PC-9 (cell line): ENCODE results near the gene PTOV1. TPM values are rescaled to one million over a fixed set of nuclear protein-coding genes. Genes with fewer than 3 reads are reported as not detected.
A peak's percentile ranks its signal among the peaks of the same experiment; 100 is the strongest.

Source experiments
- BruUV-seq: library from RNA; stranded (reverse); fragments of 400-500 nt; replicated peaks from 2 replicates; lab custom pipeline; 2021; lab: Mats Ljungman, UMichigan
- CTCF ChIA-PET: fragments of 300-600 bp; sonication (Branson Sonifier 250); formaldehyde crosslinking; loops from one replicate; lab custom pipeline; 2022; ENCODE audit warnings: antibody characterized with exemption; lab: Charles Lee
- POLR2A ChIA-PET: fragments of 300-600 bp; sonication (Branson Sonifier 250); formaldehyde crosslinking; loops from one replicate; lab custom pipeline; 2022; ENCODE audit warnings: antibody characterized with exemption; ENCODE audit not compliant: unreplicated experiment; lab: Charles Lee
- DNase-seq, 2 experiments: peaks; one replicate each; pipeline versions ENCODE4 v3.0.0 to v3.0.0-alpha.2; 2015 to 2022; ENCODE audit warnings: mixed read lengths in 1 of 2
- H2AFZ ChIP-seq: fragments of 200-600 bp; sonication (generic); 2 replicates; pipeline ENCODE4 v1.8.1; 2017; ENCODE audit warnings: antibody characterized with exemption
- H3F3A ChIP-seq: fragments of 200-600 bp; sonication (generic); 2 replicates; pipeline ENCODE4 v1.8.1; 2017; ENCODE audit warnings: antibody characterized with exemption, mild to moderate bottlenecking, low read depth; ENCODE audit not compliant: insufficient read depth
- H3K27ac ChIP-seq: fragments of 200-600 bp; sonication (generic); 2 replicates; pipeline ENCODE4 v1.6.1; 2016; ENCODE audit warnings: mixed run types
- H3K27me3 ChIP-seq: fragments of 200-600 bp; sonication (generic); 2 replicates; pipeline ENCODE4 v1.6.1; 2016; ENCODE audit warnings: low read depth, mixed run types; ENCODE audit not compliant: insufficient read depth
- H3K36me3 ChIP-seq: fragments of 200-600 bp; sonication (generic); 2 replicates; pipeline ENCODE4 v1.6.1; 2016; ENCODE audit warnings: low read depth, mixed run types
- H3K4me1 ChIP-seq: fragments of 200-600 bp; sonication (generic); replicated peaks from 2 replicates; pipeline ENCODE4 v1.6.1; 2016; ENCODE audit warnings: mixed run types; ENCODE audit not compliant: insufficient read depth
- H3K4me2 ChIP-seq: fragments of 200-600 bp; sonication (generic); 2 replicates; pipeline ENCODE4 v1.6.1; 2017; ENCODE audit warnings: mixed run types
- H3K4me3 ChIP-seq: fragments of 200-600 bp; sonication (generic); 2 replicates; pipeline ENCODE4 v1.6.1; 2016; ENCODE audit warnings: mixed run types
- H3K79me2 ChIP-seq: fragments of 200-600 bp; sonication (generic); 2 replicates; pipeline ENCODE4 v1.6.1; 2017; ENCODE audit warnings: low read depth, mixed run types
- H3K9me2 ChIP-seq: fragments of 200-600 bp; sonication (generic); 2 replicates; pipeline ENCODE4 v1.8.1; 2017; ENCODE audit warnings: mild to moderate bottlenecking; ENCODE audit not compliant: insufficient read depth
- H3K9me3 ChIP-seq: fragments of 200-600 bp; sonication (generic); 2 replicates; pipeline ENCODE4 v1.8.1; 2016; ENCODE audit warnings: low read depth; ENCODE audit not compliant: insufficient read depth
- H4K20me1 ChIP-seq: fragments of 200-600 bp; sonication (generic); 2 replicates; pipeline ENCODE4 v1.8.1; 2017; ENCODE audit not compliant: insufficient read depth
- EZH2 ChIP-seq: fragments of 200-600 bp; sonication (generic); IDR thresholded peaks from 2 replicates; pipeline ENCODE4 v1.8.0; 2017; ENCODE audit warnings: antibody characterized with exemption, low read depth
- intact Hi-C: fragments of 100-400 bp; cut with micrococcal nuclease; formaldehyde crosslinking; loops from one replicate; pipeline ENCODE4 v1.10.0; 2022; ENCODE audit not compliant: unreplicated experiment
- total RNA-seq: library from RNA; stranded (reverse); gene quantifications from 2 replicates; pipeline ENCODE4 v1.2.3, GENCODE V29; 2021
- TF ChIP-seq, protein P1 (sequence below): fragments of 200-600 bp; sonication (generic); conservative IDR thresholded peaks from 2 replicates; pipeline ENCODE4 v1.6.1; 2017; ENCODE audit warnings: mixed run types, antibody characterized with exemption, mild to moderate bottlenecking, moderate library complexity

The PTOV1 gene
- total RNA-seq, 1 experiment from 2014 or later, result 155 TPM

DNA sequence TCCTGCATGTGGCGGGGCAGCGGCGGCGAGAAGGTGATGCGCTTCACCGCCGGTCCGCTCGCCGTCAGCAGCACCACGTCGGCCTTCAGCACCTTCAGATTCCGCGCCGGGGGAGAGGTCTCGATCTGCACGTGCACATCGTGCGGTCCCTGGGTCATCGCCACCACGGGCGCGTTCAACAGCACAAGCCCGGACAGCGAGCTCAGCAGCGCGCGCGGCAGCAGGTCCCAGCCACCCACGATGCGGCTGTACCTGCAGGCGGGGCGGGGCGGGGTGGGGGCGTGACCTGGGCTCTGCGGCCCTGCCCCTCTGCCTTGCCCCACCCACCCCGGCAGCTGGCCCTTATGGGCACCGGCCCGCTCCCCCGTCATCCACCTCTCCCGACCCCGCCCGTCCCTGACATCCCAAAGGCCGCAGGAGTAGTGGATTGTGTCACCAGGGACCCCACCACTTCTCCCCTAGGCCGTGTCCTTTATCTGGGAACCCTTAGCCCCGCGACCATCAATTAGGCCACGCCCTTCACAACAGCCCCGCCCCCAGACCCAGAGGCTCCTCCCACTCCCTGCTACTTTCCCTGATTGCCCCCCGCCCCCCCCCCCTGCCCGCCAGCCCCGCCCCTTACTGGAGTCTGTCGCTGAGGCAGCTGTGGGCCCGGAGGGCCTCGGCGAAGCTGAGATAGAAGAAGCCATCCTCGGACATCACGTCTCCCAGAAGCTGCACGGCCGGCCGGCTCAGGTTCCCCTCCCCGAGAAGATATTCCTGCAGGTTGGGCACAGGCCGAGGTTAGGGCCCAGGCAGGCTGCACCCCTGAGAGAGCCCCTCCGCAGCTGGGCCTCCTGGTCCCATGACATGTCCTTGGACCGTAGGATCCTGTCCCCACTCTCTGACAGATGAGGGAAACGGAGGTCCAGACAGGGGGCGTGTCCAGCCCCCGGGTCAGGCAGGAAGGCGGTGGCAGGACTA, 39.7 kb downstream of the PTOV1 start:
- Histone ChIP-seq H3K4me3 (peak overlapping the region; percentile 57), H2AFZ (peak overlapping the region; percentile 81), H3F3A (peaks cover 21% of the 10 kb centered on the region; the same call in 1 of the 2 replicates), H3K27ac (no peak overlapping the region), H3K79me2 (no peaks in the 10 kb centered on the region), H3K4me1 (no peaks in the 10 kb centered on the region; the same call in 1 of the 2 replicates), H3K27me3 (no peaks in the 10 kb centered on the region), H3K4me2 (peak overlapping the region; percentile 93), H3K36me3 (no peaks in the 10 kb centered on the region), H4K20me1 (no peaks in the 10 kb centered on the region), H3K9me3 (no peaks in the 10 kb centered on the region), H3K9me2 (no peaks in the 10 kb centered on the region)
- no TSS peak for BruUV-seq
- TF ChIP-seq EZH2, result no peak
- TF ChIP-seq, protein P1, sequence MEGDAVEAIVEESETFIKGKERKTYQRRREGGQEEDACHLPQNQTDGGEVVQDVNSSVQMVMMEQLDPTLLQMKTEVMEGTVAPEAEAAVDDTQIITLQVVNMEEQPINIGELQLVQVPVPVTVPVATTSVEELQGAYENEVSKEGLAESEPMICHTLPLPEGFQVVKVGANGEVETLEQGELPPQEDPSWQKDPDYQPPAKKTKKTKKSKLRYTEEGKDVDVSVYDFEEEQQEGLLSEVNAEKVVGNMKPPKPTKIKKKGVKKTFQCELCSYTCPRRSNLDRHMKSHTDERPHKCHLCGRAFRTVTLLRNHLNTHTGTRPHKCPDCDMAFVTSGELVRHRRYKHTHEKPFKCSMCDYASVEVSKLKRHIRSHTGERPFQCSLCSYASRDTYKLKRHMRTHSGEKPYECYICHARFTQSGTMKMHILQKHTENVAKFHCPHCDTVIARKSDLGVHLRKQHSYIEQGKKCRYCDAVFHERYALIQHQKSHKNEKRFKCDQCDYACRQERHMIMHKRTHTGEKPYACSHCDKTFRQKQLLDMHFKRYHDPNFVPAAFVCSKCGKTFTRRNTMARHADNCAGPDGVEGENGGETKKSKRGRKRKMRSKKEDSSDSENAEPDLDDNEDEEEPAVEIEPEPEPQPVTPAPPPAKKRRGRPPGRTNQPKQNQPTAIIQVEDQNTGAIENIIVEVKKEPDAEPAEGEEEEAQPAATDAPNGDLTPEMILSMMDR, result peak; percentile 44; the same call in 1 of the 2 replicates
- CTCF ChIA-PET, result no interaction called here
- POLR2A ChIA-PET, result interaction anchor here (0.6 kb wide), 2 partner anchors 21 to 23 kb away, joined by 4 to 16 read pairs; no protein-coding TSS in a partner anchor
- intact Hi-C loops, result no loop called here
- DNase-seq, result peak; percentile 35 to 69

DNA sequence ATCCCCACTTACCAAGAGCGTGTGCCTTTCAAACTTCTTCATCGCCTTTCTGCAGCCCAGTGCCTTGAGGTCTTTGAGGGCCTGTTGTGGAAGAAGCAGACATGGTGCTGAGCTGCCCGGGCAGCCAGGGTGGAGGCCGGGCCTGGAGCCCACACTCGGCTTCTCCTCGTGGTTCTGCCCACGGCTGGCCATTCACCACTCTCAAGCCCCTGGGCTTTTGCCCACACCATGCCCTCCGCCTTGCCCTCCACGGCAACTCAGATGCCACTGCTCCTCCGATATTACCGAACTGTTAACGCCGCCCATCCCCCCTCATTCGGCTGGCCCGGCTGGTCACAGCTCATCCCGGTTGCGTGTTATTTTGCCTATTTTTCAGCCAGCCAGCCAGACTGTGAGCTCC, 40.4 kb downstream of the PTOV1 start:
- Histone ChIP-seq H2AFZ (no peak overlapping the region), H3K9me3 (no peaks in the 10 kb centered on the region), H3K79me2 (no peaks in the 10 kb centered on the region), H4K20me1 (no peaks in the 10 kb centered on the region), H3K4me1 (no peaks in the 10 kb centered on the region; the same call in 1 of the 2 replicates), H3K9me2 (no peaks in the 10 kb centered on the region), H3K27me3 (no peaks in the 10 kb centered on the region), H3K4me2 (no peak overlapping the region), H3F3A (peaks cover 13% of the 10 kb centered on the region; the same call in 1 of the 2 replicates), H3K27ac (no peak overlapping the region), H3K36me3 (no peaks in the 10 kb centered on the region), H3K4me3 (no peak overlapping the region)
- BruUV-seq, result no TSS peak
- ChIA-PET POLR2A (no interaction called here), CTCF (interaction anchor here (0.5 kb wide), 1 partner anchor 664 kb away, joined by 3 read pairs; no protein-coding TSS in a partner anchor)
- no peak for TF ChIP-seq EZH2
- TF ChIP-seq, protein P1, result no peak
- intact Hi-C loops, result no loop called here
- no peak for DNase-seq

DNA sequence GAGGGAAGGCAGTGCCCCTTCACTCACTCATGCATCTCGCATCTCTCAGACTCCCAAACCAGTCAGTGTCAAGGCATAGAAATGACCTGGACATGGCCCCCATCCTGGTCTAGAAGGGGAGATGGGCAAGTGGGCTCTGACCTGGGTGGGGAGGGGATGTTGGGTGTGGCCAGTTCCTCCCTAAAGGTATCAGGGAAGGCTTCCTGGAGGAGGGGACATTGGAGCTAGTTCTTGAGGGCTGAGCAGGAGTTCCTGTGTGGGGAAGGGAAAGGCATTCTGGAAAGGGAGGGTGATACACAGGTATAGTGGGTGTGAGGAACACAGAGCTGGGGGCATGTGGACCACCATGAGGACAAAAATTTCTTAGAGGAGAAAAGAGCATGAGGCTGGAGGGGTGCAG, 41.8 kb downstream of the PTOV1 start:
- H3K36me3 ChIP-seq, result no peaks in the 10 kb centered on the region
- no peaks in the 10 kb centered on the region for H4K20me1 ChIP-seq
- POLR2A ChIA-PET, result no interaction called here
- no peaks in the 10 kb centered on the region for H3K9me3 ChIP-seq
- H3K79me2 ChIP-seq, result no peaks in the 10 kb centered on the region
- intact Hi-C loops, result no loop called here
- H3K4me2 ChIP-seq, result no peak overlapping the region
- BruUV-seq, result no TSS peak
- no peak overlapping the region for H3K4me3 ChIP-seq
- H2AFZ ChIP-seq, result no peak overlapping the region
- peaks cover 8% of the 10 kb centered on the region; the same call in 1 of the 2 replicates for H3F3A ChIP-seq
- no peaks in the 10 kb centered on the region for H3K27me3 ChIP-seq
- H3K27ac ChIP-seq, result no peak overlapping the region
- CTCF ChIA-PET, result no interaction called here
- peaks cover 7% of the 10 kb centered on the region for H3K4me1 ChIP-seq
- no peaks in the 10 kb centered on the region for H3K9me2 ChIP-seq
- no peak for DNase-seq
- TF ChIP-seq, protein P1, result no peak
- no peak for TF ChIP-seq EZH2
